SK-N-SH (cell line): ENCODE results near the gene PTPRG. TPM values are rescaled to one million over a fixed set of nuclear protein-coding genes. Genes with fewer than 3 reads are reported as not detected.

Experiments
- CTCF ChIA-PET: fragments of 300-600, 350-600 bp; formaldehyde crosslinking; extraction: SDS; loops from one replicate; lab custom pipeline; 2021; lab: Yijun Ruan, JAX
- POLR2A ChIA-PET: fragments of 350-600 bp; sonication (Branson Sonifier 250); formaldehyde crosslinking; extraction: SDS; loops from one replicate; lab custom pipeline; 2020; ENCODE audit warnings: antibody characterized with exemption, inconsistent platforms; lab: Yijun Ruan, JAX
- DNase-seq: peaks from one replicate; pipeline ENCODE4 v3.0.0; 2012
- H2AFZ ChIP-seq: fragments of 200-600 bp; sonication (generic); 2 replicates; pipeline ENCODE4 v1.8.1; 2016; ENCODE audit warnings: antibody characterized with exemption, mild to moderate bottlenecking, low read depth
- H3F3A ChIP-seq: fragments of 200-600 bp; sonication (generic); replicated peaks from 2 replicates; pipeline ENCODE3; 2016; ENCODE audit warnings: antibody characterized with exemption, mild to moderate bottlenecking; ENCODE audit not compliant: insufficient read depth
- H3K27ac ChIP-seq, 2 experiments: fragments of 200-500 bp in 1 of 2; fragments of 200-600 bp in 1 of 2; sonication (Bioruptor generic) in 1 of 2; sonication (generic), shearing (Covaris generic) in 1 of 2; 2 replicates each; pipeline versions ENCODE4 v1.5.1 to v1.6.1; 2014 to 2016; ENCODE audit warnings: low read depth in 2 of 2, inconsistent platforms in 1 of 2, low read length in 1 of 2, mild to moderate bottlenecking in 1 of 2, mixed read lengths in 1 of 2
- H3K27me3 ChIP-seq: fragments of 200-600 bp; sonication (generic), shearing (Covaris generic); 2 replicates; pipeline ENCODE4 v1.6.1; 2016; ENCODE audit warnings: mixed run types; ENCODE audit not compliant: insufficient read depth
- H3K36me3 ChIP-seq, 2 experiments: fragments of 200-500 bp in 1 of 2; fragments of 200-600 bp in 1 of 2; sonication (Bioruptor generic) in 1 of 2; sonication (generic) in 1 of 2; replicated peaks in 1 of 2; 2 replicates each; pipeline versions ENCODE3 to v1.5.1; 2014 to 2016; ENCODE audit warnings: low read length in 1 of 2, mild to moderate bottlenecking in 1 of 2; ENCODE audit not compliant: insufficient read depth in 2 of 2, control insufficient read depth in 1 of 2
- H3K4me1 ChIP-seq, 2 experiments: fragments of 200-500 bp in 1 of 2; fragments of 200-600 bp in 1 of 2; sonication (Bioruptor generic) in 1 of 2; sonication (generic), shearing (Covaris generic) in 1 of 2; 2 replicates each; pipeline versions ENCODE4 v1.5.1 to v1.6.1; 2014 to 2016; ENCODE audit warnings: low read depth in 1 of 2, low read length in 1 of 2, mixed run types in 1 of 2; ENCODE audit not compliant: insufficient read depth in 2 of 2, control insufficient read depth in 1 of 2
- H3K4me2 ChIP-seq: fragments of 200-600 bp; sonication (generic), shearing (Covaris generic); 2 replicates; pipeline ENCODE4 v1.6.1; 2017; ENCODE audit warnings: mixed run types
- H3K4me3 ChIP-seq, 2 experiments: fragments of 200-500 bp in 1 of 2; fragments of 200-600 bp in 1 of 2; sonication (Bioruptor generic) in 1 of 2; sonication (generic), shearing (Covaris generic) in 1 of 2; 2 replicates each; pipeline versions ENCODE4 v1.5.1 to v1.8.1; 2014 to 2016; ENCODE audit warnings: low read depth in 2 of 2, inconsistent platforms in 1 of 2, low read length in 1 of 2, mild to moderate bottlenecking in 1 of 2, mixed read lengths in 1 of 2, moderate library complexity in 1 of 2
- H3K79me2 ChIP-seq: fragments of 200-600 bp; sonication (generic); 2 replicates; pipeline ENCODE4 v1.8.1; 2017; ENCODE audit warnings: mild to moderate bottlenecking; ENCODE audit not compliant: insufficient read depth
- H3K9ac ChIP-seq: fragments of 200-600 bp; sonication (generic); 2 replicates; pipeline ENCODE4 v1.6.1; 2017; ENCODE audit warnings: mixed run types
- H3K9me2 ChIP-seq: fragments of 200-600 bp; sonication (generic); 2 replicates; pipeline ENCODE4 v1.6.1; 2017; ENCODE audit warnings: mixed run types
- H3K9me3 ChIP-seq: fragments of 200-600 bp; sonication (generic); 2 replicates; pipeline ENCODE4 v1.6.1; 2017; ENCODE audit warnings: mixed run types, mild to moderate bottlenecking, moderate library complexity
- H4K20me1 ChIP-seq: fragments of 200-600 bp; sonication (generic); 2 replicates; pipeline ENCODE4 v1.6.1; 2017; ENCODE audit warnings: mild to moderate bottlenecking, mixed run types; ENCODE audit not compliant: insufficient read depth
- CHD2 ChIP-seq: fragments of 150-350 bp; IDR thresholded peaks from 2 replicates; pipeline ENCODE4 v1.6.1; 2018; ENCODE audit warnings: low read length; ENCODE audit not compliant: partially characterized antibody
- ELF1 ChIP-seq: IDR thresholded peaks from 2 replicates; pipeline ENCODE4 v1.4.0; 2012
- EP300 ChIP-seq, 2 experiments: IDR thresholded peaks; 2 replicates each; pipeline versions ENCODE4 v1.4.0 to v1.6.1; 2012; ENCODE audit warnings: borderline replicate concordance in 1 of 2, low read depth in 1 of 2, low read length in 1 of 2
- MAX ChIP-seq: IDR thresholded peaks from 2 replicates; pipeline ENCODE4 v1.4.0; 2012; ENCODE audit warnings: low read depth
- MEF2A ChIP-seq: IDR thresholded peaks from 2 replicates; pipeline ENCODE4 v1.4.0; 2012; ENCODE audit warnings: low read depth, borderline replicate concordance
- MXI1 ChIP-seq: IDR thresholded peaks from 2 replicates; pipeline ENCODE4 v1.6.1; 2012; ENCODE audit warnings: mild to moderate bottlenecking, low read depth, low read length, improper control_type of control experiment
- NFIC ChIP-seq: IDR thresholded peaks from 2 replicates; pipeline ENCODE4 v1.4.0; 2012; ENCODE audit warnings: borderline replicate concordance
- POLR2AphosphoS5 ChIP-seq: IDR thresholded peaks from 2 replicates; pipeline ENCODE4 v1.6.1; 2012; ENCODE audit warnings: low read depth, low read length
- RCOR1 ChIP-seq: fragments of 150-350 bp; IDR thresholded peaks from 2 replicates; pipeline ENCODE4 v1.6.1; 2017; ENCODE audit warnings: antibody characterized with exemption, low read length
- REST ChIP-seq: IDR thresholded peaks from 2 replicates; pipeline ENCODE4 v1.6.1; 2012; ENCODE audit warnings: mild to moderate bottlenecking, low read depth, low read length, moderate library complexity
- RFX5 ChIP-seq: IDR thresholded peaks from 2 replicates; pipeline ENCODE4 v1.6.1; 2012; ENCODE audit warnings: mild to moderate bottlenecking, improper control_type of control experiment, low read length
- RXRA ChIP-seq: IDR thresholded peaks from 2 replicates; pipeline ENCODE4 v1.4.0; 2012; ENCODE audit warnings: low read depth, mild to moderate bottlenecking, borderline replicate concordance
- SIN3A ChIP-seq: IDR thresholded peaks from 2 replicates; pipeline ENCODE4 v1.6.1; 2012; ENCODE audit warnings: low read depth, mild to moderate bottlenecking, low read length, moderate library complexity, borderline replicate concordance
- USF1 ChIP-seq: IDR thresholded peaks from 2 replicates; pipeline ENCODE4 v1.4.0; 2012; ENCODE audit warnings: low read depth, borderline replicate concordance
- USF2 ChIP-seq: fragments of 150-350 bp; IDR thresholded peaks from 2 replicates; pipeline ENCODE4 v1.6.1; 2017; ENCODE audit warnings: antibody characterized with exemption, low read length, low read depth, borderline replicate concordance
- ZBTB33 ChIP-seq: IDR thresholded peaks from 2 replicates; pipeline ENCODE4 v1.4.0; 2012; ENCODE audit warnings: low read depth, borderline replicate concordance
- WGBS: methylation state at CpG from one replicate; pipeline ENCODE4 v1.1.6; 2017; ENCODE audit warnings: low lambda C conversion rate; 5-methylcytosine and 5-hydroxymethylcytosine counted together
- polyA plus RNA-seq, 3 experiments: library from polyadenylated mRNA; depleted of rRNA; stranded (reverse); fragments of >200 nt; gene quantifications; 2 replicates each; pipeline ENCODE4 v1.2.3, GENCODE V29; 2012

Gene PTPRG
- polyA plus RNA-seq, 1 of the 3 experiments (the other 2 are of a cell fraction), result 14.1 TPM

- no peak for TF ChIP-seq REST
Measured at GRCh38 chr3:61741551-61741950, 180.2 kb downstream of the PTPRG start (continued).

GRCh38 chr3:61742006-61742405 lies 180.6 kb downstream of the PTPRG start:
- Histone ChIP-seq H3K4me1 (no peaks in the 10 kb centered on the region), H3K9me3 (no peaks in the 10 kb centered on the region), H3K27me3 (no peaks in the 10 kb centered on the region), H2AFZ (no peak overlapping the region), H3K9me2 (no peaks in the 10 kb centered on the region), H3K79me2 (peaks cover 26% of the 10 kb centered on the region), H3K27ac (no peak overlapping the region), H3F3A (no peaks in the 10 kb centered on the region), H3K36me3 (no peaks in the 10 kb centered on the region), H3K4me2 (no peak overlapping the region)
- WGBS, result 87% methylated on average over 7 of the region's 7 CpGs
- POLR2A ChIA-PET, result no interaction called here
- no peak for DNase-seq
- TF ChIP-seq ELF1 (no peak), EP300 (IDR thresholded peaks at IDR 0.05; ENCODE audit: borderline replicate concordance in 1 of 2, low read depth in 1 of 2, low read length in 1 of 2) (no peak), SIN3A (no peak), RXRA (no peak), POLR2AphosphoS5 (no peak), RFX5 (no peak), NFIC (no peak), CHD2 (no peak)
- TF ChIP-seq, all 33 proteins: peak for 0
- no peak overlapping the region for H3K9ac ChIP-seq
- CTCF ChIA-PET, result no interaction called here
- no peak overlapping the region for H3K4me3 ChIP-seq
- H4K20me1 ChIP-seq, result no peaks in the 10 kb centered on the region; the same call in 1 of the 2 replicates

GRCh38 chr3:61743067-61743466 lies 181.7 kb downstream of the PTPRG start:
- H3K4me3 ChIP-seq, result no peak overlapping the region
- ChIA-PET POLR2A (no interaction called here), CTCF (no interaction called here)
- H3K9me2 ChIP-seq, result no peaks in the 10 kb centered on the region
- no peak overlapping the region for H2AFZ ChIP-seq
- H3K4me2 ChIP-seq, result no peak overlapping the region
- 95% methylated on average over 11 of the region's 11 CpGs for WGBS
- no peaks in the 10 kb centered on the region for H3F3A ChIP-seq
- DNase-seq, result no peak
- no peaks in the 10 kb centered on the region for H3K27me3 ChIP-seq
- H3K4me1 ChIP-seq, result no peaks in the 10 kb centered on the region
- H3K27ac ChIP-seq, result no peak overlapping the region
- H3K9ac ChIP-seq, result no peak overlapping the region
- no peaks in the 10 kb centered on the region; the same call in 1 of the 2 replicates for H4K20me1 ChIP-seq
- peaks cover 18% of the 10 kb centered on the region for H3K79me2 ChIP-seq
- no peaks in the 10 kb centered on the region for H3K36me3 ChIP-seq
- no peaks in the 10 kb centered on the region for H3K9me3 ChIP-seq
- TF ChIP-seq MXI1, result no peak
- TF ChIP-seq ELF1, result no peak
- TF ChIP-seq RCOR1, result no peak
- TF ChIP-seq MAX, result no peak
- TF ChIP-seq USF1, result no peak
- no peak for TF ChIP-seq ZBTB33
- TF ChIP-seq USF2, result no peak
- no peak for TF ChIP-seq NFIC
- TF ChIP-seq MEF2A, result no peak
